ENCODE measurements around the gene SASH1. TPM values are rescaled to one million over a fixed set of nuclear protein-coding genes. Genes with fewer than 3 reads are reported as not detected.

SASH1 gene
- 97.2 and 116 TPM in 2 replicates for total RNA-seq

GRCh38 chr6:148342350-148343046 is at the start of gene SASH1:
Gene SASH1, plus strand, starts transcription at chr6:148342838. Its CDS starts 230 bp downstream, at chr6:148343068.

